GM18951 (cell line): ENCODE results near the gene INAVA.
"Not testable (repeated sequence)": the region's sequence is repeated elsewhere in the genome, so short reads cannot be mapped to it uniquely, and the experiment has no call there.

Experiments
- POLR2A ChIP-seq: IDR thresholded peaks from 4 replicates; pipeline ENCODE4 v1.6.1; 2011; ENCODE audit warnings: mild to moderate bottlenecking; ENCODE audit not compliant: insufficient read length, insufficient read depth; ENCODE audit errors: extremely low read depth
- in situ Hi-C: fragments of 300-500 bp; cut with MboI; formaldehyde crosslinking; loops from one replicate; pipeline ENCODE4 v1.12.0; 2022; ENCODE audit warnings: low sequenced_read_pairs, mixed read lengths, inconsistent platforms; ENCODE audit not compliant: unreplicated experiment

The INAVA gene

GRCh38 chr1:200906491-200906890, 11.8 kb downstream of the INAVA start:
- no peak for TF ChIP-seq POLR2A

GRCh38 chr1:200907611-200908097, 13.0 kb downstream of the INAVA start:
- in situ Hi-C loops: no loop called here

More at GRCh38 chr1:200906491-200906890, 11.8 kb downstream of the INAVA start:
- in situ Hi-C loops: no loop called here

GRCh38 chr1:200908191-200908868, 13.6 kb downstream of the INAVA start:
- in situ Hi-C loops: no loop called here
- no peak for TF ChIP-seq POLR2A

More at GRCh38 chr1:200907611-200908097, 13.0 kb downstream of the INAVA start:
- TF ChIP-seq POLR2A: no peak

DNA sequence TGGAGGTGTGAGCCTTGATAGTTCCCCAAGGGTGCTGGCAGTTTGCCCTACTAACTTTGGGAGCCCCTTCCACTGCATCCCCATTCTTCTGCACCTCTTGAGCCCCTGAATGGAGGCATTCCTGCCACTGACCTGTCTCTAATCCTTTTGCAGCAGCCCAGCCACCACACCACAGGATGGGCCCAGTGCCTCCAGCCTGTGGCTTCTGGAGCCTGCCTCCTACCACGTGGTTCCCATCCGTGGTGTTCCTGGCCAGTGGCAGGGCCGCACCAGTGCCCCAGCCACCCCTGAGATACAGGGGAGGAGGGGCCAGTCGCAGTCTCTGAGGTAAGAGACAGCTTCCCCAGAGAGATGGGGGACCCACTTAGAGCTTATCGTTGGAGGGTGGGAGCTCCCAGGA, 14.4 kb downstream of the INAVA start:
- in situ Hi-C loops: no loop called here
- TF ChIP-seq POLR2A: peak; percentile 43

GRCh38 chr1:200909757-200910239, 15.1 kb downstream of the INAVA start:
- TF ChIP-seq POLR2A: no peak
- in situ Hi-C loops: no loop called here

DNA sequence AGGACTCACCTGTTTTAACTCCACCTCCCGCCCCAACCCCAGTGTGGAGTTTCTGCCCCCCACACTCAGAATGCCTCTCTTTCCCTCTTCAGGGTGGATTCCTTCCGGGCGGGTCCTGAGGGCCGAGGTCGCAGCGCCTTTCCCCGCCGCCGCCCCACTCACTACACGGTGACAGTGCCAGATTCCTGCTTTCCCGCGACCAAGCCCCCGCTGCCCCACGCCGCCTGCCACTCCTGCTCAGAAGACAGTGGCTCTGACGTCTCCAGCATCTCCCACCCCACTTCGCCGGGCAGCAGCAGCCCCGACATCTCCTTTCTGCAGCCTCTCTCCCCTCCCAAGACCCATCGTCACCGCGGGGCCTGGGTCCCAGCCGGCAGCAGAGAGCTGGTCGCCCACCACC, 16.7 kb downstream of the INAVA start:
- TF ChIP-seq POLR2A: no peak
- in situ Hi-C loops: no loop called here

GRCh38 chr1:200911936-200912335, 17.2 kb downstream of the INAVA start:
- in situ Hi-C loops: not testable (repeated sequence)

- in situ Hi-C loops: no loop called here
- TF ChIP-seq POLR2A: no peak
Measured at GRCh38 chr1:200912737-200913407, 18.2 kb downstream of the INAVA start.

GRCh38 chr1:200916152-200916551, 21.5 kb downstream of the INAVA start:
- TF ChIP-seq POLR2A: no peak
- in situ Hi-C loops: no loop called here

DNA sequence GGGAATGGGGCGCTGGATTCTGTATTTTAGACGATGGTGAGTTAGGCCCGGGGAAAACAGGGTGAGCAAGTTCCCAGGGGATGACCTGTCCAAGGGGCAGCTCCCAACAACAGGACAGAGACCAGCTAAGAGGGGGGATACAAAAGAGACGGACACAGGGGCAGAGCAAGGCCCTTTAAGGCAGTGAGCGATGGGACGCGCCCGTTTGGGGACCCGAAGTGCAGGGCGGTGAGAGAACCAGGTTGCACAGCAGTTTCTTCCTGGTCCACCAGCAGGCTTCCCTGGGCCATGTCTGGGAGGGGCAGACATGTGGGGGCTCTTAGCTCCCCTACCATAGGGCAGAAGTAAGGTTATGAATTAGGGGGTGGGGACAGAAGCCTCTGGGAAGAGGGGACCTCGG, 22.0 kb downstream of the INAVA start:
- in situ Hi-C loops: no loop called here
- no peak for TF ChIP-seq POLR2A

DNA sequence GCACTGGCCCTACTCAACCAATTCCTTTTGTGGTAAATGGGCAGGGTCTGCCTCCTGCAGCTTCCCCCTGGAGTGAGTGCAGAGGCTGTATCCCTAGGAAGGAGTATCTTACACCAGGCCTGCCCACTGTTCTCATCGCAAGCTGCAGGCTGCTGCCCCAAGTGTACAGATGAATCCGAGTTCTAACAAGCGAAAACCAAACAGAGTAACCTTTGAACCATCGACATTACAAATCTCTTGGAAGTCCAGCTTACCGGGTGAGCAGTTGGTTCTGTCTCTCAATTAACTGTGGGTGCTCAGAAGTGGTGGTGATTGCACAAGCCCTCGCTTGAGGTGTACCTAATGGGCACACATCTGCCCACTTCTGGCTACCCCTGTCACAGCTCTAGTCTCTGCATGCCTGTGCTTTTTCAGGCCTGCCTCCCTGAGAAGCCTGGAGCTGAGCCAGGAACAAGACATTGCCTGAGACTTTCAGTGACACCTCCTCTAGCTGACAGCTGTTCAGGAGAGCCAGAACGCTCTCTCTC, 22.7 kb downstream of the INAVA start:
- TF ChIP-seq POLR2A: no peak
- in situ Hi-C loops: no loop called here

DNA sequence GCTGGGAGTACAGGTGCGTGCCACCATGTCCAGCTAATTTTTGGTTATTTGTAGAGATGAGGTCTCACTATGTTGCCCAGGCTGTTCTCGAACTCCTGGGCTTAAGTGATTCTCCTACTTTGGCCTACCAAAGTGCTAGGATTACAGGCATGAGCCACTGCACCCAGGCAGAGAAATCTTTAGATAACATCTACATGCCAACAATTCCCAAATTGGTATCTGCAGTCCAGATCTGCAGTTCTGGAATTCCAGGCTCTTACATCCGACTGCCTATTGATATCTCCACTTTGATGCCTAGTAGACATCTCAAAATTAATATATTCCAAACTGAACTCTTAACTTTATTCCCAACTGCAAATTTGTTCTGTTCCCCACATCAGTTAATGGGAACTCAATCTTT, 23.3 kb downstream of the INAVA start:
- in situ Hi-C loops: no loop called here
- no peak for TF ChIP-seq POLR2A

DNA sequence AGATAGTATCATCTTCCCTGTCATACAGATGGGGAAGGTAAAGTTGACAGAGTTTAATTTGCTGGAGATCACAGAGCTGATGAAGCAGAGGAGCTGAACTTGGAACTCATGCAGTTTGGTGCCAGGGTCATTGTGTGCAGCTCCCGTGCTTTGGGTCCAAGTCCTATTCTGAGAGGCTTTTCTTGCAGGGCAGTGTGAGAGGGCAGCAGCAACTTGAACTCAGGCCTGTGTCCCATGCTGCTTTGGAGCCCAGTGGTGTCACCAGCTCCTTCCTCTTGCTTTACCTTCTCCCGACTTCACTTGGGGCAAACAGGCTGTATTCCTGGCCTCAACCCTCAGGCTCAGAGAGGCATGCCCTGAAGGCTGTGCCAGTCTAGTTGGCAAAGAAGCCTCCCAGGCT, 24.7 kb downstream of the INAVA start:
- no peak for TF ChIP-seq POLR2A
- in situ Hi-C loops: no loop called here
